Karpas-422 (cell line): ENCODE data around the gene COL19A1. TPM values are rescaled to one million over a fixed set of nuclear protein-coding genes. Genes with fewer than 3 reads are reported as not detected.
"Not testable (repeated sequence)": the region's sequence is repeated elsewhere in the genome, so short reads cannot be mapped to it uniquely, and the experiment has no call there.

Experiments used
- DNase-seq: peaks from one replicate; pipeline ENCODE4 v3.0.0-alpha.2; 2015
- H2AFZ ChIP-seq: fragments of 200-600 bp; sonication (generic); 2 replicates; pipeline ENCODE4 v1.6.1; 2014; ENCODE audit warnings: antibody characterized with exemption, low read length, mixed read lengths
- H3K27ac ChIP-seq: fragments of 200-600 bp; sonication (generic); 2 replicates; pipeline ENCODE4 v1.5.1; 2014; ENCODE audit warnings: mild to moderate bottlenecking, low read length, moderate library complexity
- H3K27me3 ChIP-seq: fragments of 200-600 bp; sonication (generic); 2 replicates; pipeline ENCODE4 v1.6.1; 2014; ENCODE audit warnings: low read length, mixed read lengths
- H3K36me3 ChIP-seq: fragments of 200-600 bp; sonication (generic); 2 replicates; pipeline ENCODE4 v1.6.1; 2014; ENCODE audit warnings: low read length, mixed read lengths; ENCODE audit not compliant: insufficient read depth
- H3K4me1 ChIP-seq: fragments of 200-600 bp; sonication (generic); 2 replicates; pipeline ENCODE4 v1.6.1; 2014; ENCODE audit warnings: mild to moderate bottlenecking, low read length, mixed read lengths
- H3K4me2 ChIP-seq: fragments of 200-600 bp; sonication (generic); 2 replicates; pipeline ENCODE4 v1.6.1; 2014; ENCODE audit warnings: low read length, low read depth, mild to moderate bottlenecking; ENCODE audit not compliant: poor library complexity, severe bottlenecking
- H3K4me3 ChIP-seq: fragments of 200-600 bp; sonication (generic); 2 replicates; pipeline ENCODE4 v1.5.1; 2014; ENCODE audit warnings: mild to moderate bottlenecking, antibody characterized with exemption, low read length, mixed read lengths
- H3K79me2 ChIP-seq: fragments of 200-600 bp; sonication (generic); 2 replicates; pipeline ENCODE4 v1.6.1; 2014; ENCODE audit warnings: mild to moderate bottlenecking, low read length, mixed read lengths
- H3K9ac ChIP-seq: fragments of 200-600 bp; sonication (generic); 2 replicates; pipeline ENCODE4 v1.6.0; 2014; ENCODE audit warnings: low read length
- H3K9me2 ChIP-seq: fragments of 200-600 bp; sonication (generic), shearing (Covaris generic); replicated peaks from 2 replicates; pipeline ENCODE4 v1.6.0; 2014; ENCODE audit warnings: mild to moderate bottlenecking, low read length, moderate library complexity; ENCODE audit not compliant: insufficient read depth
- H3K9me3 ChIP-seq: fragments of 300-700, 200-600 bp; sonication (generic); 2 replicates; pipeline ENCODE4 v1.6.1; 2014; ENCODE audit warnings: low read length, mixed read lengths
- H4K20me1 ChIP-seq: fragments of 200-600 bp; sonication (generic); 2 replicates; pipeline ENCODE4 v1.6.1; 2014; ENCODE audit warnings: mild to moderate bottlenecking, antibody characterized with exemption, low read length, low read depth; ENCODE audit not compliant: insufficient read depth
- total RNA-seq: library from RNA; depleted of rRNA; stranded (reverse); fragments of >200 nt; shearing (Covaris generic); gene quantifications from 2 replicates; pipeline ENCODE4 v1.2.3, GENCODE V29; 2014; ENCODE audit warnings: low replicate concordance

The COL19A1 gene
- total RNA-seq, 1 experiment from 2014 or later, result not detected

GRCh38 chr6:69883551-69883950 lies 17.2 kb downstream of the COL19A1 start:
- Histone ChIP-seq H3K27me3 (no peaks in the 10 kb centered on the region), H4K20me1 (no peaks in the 10 kb centered on the region), H2AFZ (no peak overlapping the region), H3K27ac (no peak overlapping the region), H3K4me2 (no peak overlapping the region), H3K9ac (no peak overlapping the region), H3K4me3 (no peak overlapping the region), H3K9me2 (no peaks in the 10 kb centered on the region), H3K4me1 (peaks cover 10% of the 10 kb centered on the region), H3K36me3 (no peaks in the 10 kb centered on the region), H3K79me2 (no peaks in the 10 kb centered on the region), H3K9me3 (no peaks in the 10 kb centered on the region)
- DNase-seq, result no peak

GRCh38 chr6:69884231-69884630 lies 17.9 kb downstream of the COL19A1 start:
- H3K36me3 ChIP-seq, result no peaks in the 10 kb centered on the region
- DNase-seq, result no peak
- H2AFZ ChIP-seq, result no peak overlapping the region
- H4K20me1 ChIP-seq, result no peaks in the 10 kb centered on the region
- no peaks in the 10 kb centered on the region for H3K27me3 ChIP-seq
- H3K27ac ChIP-seq, result no peak overlapping the region
- no peaks in the 10 kb centered on the region for H3K79me2 ChIP-seq
- H3K4me3 ChIP-seq, result no peak overlapping the region
- peaks cover 10% of the 10 kb centered on the region for H3K4me1 ChIP-seq
- no peaks in the 10 kb centered on the region for H3K9me2 ChIP-seq
- no peak overlapping the region for H3K9ac ChIP-seq
- H3K4me2 ChIP-seq, result no peak overlapping the region
- 0 out of 2 replicates have a peak, but pooled peaks cover 1% of the 10 kb centered on the region for H3K9me3 ChIP-seq

- H3K9me3 ChIP-seq, result 0 out of 2 replicates have a peak, but pooled peaks cover 4% of the 10 kb centered on the region
- H3K27ac ChIP-seq, result no peak overlapping the region
- H3K79me2 ChIP-seq, result no peaks in the 10 kb centered on the region
- DNase-seq, result no peak
- no peak overlapping the region for H3K4me3 ChIP-seq
- no peaks in the 10 kb centered on the region for H4K20me1 ChIP-seq
- H3K36me3 ChIP-seq, result no peaks in the 10 kb centered on the region
- no peaks in the 10 kb centered on the region for H3K9me2 ChIP-seq
- no peak overlapping the region for H3K9ac ChIP-seq
- H3K27me3 ChIP-seq, result no peaks in the 10 kb centered on the region
- H3K4me1 ChIP-seq, result no peaks in the 10 kb centered on the region
- H3K4me2 ChIP-seq, result no peak overlapping the region
- H2AFZ ChIP-seq, result no peak overlapping the region
Measured at GRCh38 chr6:69887026-69887425, 20.7 kb downstream of the COL19A1 start.

- Histone ChIP-seq H3K4me3 (no peak overlapping the region), H3K27ac (no peak overlapping the region), H3K4me2 (no peak overlapping the region)
Measured at GRCh38 chr6:69887714-69888345, 21.5 kb downstream of the COL19A1 start.

GRCh38 chr6:69888482-69889233 lies 22.3 kb downstream of the COL19A1 start:
- Histone ChIP-seq H3K27ac (no peak overlapping the region), H3K4me3 (no peak overlapping the region), H3K9me3 (0 out of 2 replicates have a peak, but pooled peaks cover 4% of the 10 kb centered on the region), H3K4me2 (no peak overlapping the region), H4K20me1 (no peaks in the 10 kb centered on the region), H3K9me2 (no peaks in the 10 kb centered on the region), H3K79me2 (no peaks in the 10 kb centered on the region), H3K36me3 (no peaks in the 10 kb centered on the region), H3K9ac (no peak overlapping the region), H3K27me3 (no peaks in the 10 kb centered on the region), H2AFZ (no peak overlapping the region), H3K4me1 (no peaks in the 10 kb centered on the region)
- DNase-seq, result no peak

More at GRCh38 chr6:69887714-69888345, 21.5 kb downstream of the COL19A1 start:
- no peaks in the 10 kb centered on the region for H3K36me3 ChIP-seq
- 0 out of 2 replicates have a peak, but pooled peaks cover 4% of the 10 kb centered on the region for H3K9me3 ChIP-seq
- H3K9me2 ChIP-seq, result no peaks in the 10 kb centered on the region
- H3K9ac ChIP-seq, result no peak overlapping the region
- H4K20me1 ChIP-seq, result no peaks in the 10 kb centered on the region
- no peaks in the 10 kb centered on the region for H3K27me3 ChIP-seq
- no peak for DNase-seq
- H3K79me2 ChIP-seq, result no peaks in the 10 kb centered on the region
- H2AFZ ChIP-seq, result no peak overlapping the region
- no peaks in the 10 kb centered on the region for H3K4me1 ChIP-seq

GRCh38 chr6:69889234-69889974 lies 23.0 kb downstream of the COL19A1 start:
- H3K4me3 ChIP-seq, H3K4me1 ChIP-seq, H3K4me2 ChIP-seq: not testable (repeated sequence)

GRCh38 chr6:69892561-69892960 lies 26.2 kb downstream of the COL19A1 start:
- not testable (repeated sequence) for H3K4me2 ChIP-seq, H3K9me2 ChIP-seq, H3K27ac ChIP-seq, H3K4me1 ChIP-seq, H3K9ac ChIP-seq, H3K79me2 ChIP-seq, H3K9me3 ChIP-seq, DNase-seq, H3K36me3 ChIP-seq, H3K27me3 ChIP-seq, H3K4me3 ChIP-seq, H2AFZ ChIP-seq, H4K20me1 ChIP-seq

More at GRCh38 chr6:69889234-69889974, 23.0 kb downstream of the COL19A1 start:
- not testable (repeated sequence) for DNase-seq, H2AFZ ChIP-seq, H3K79me2 ChIP-seq, H3K9me3 ChIP-seq, H3K9ac ChIP-seq, H3K27me3 ChIP-seq, H4K20me1 ChIP-seq, H3K36me3 ChIP-seq, H3K27ac ChIP-seq, H3K9me2 ChIP-seq

- H3K9me3 ChIP-seq, H3K4me3 ChIP-seq, H3K27me3 ChIP-seq, H3K4me2 ChIP-seq, H3K9ac ChIP-seq, H3K27ac ChIP-seq, H3K4me1 ChIP-seq, H4K20me1 ChIP-seq, H2AFZ ChIP-seq, H3K36me3 ChIP-seq, H3K79me2 ChIP-seq, H3K9me2 ChIP-seq, DNase-seq: not testable (repeated sequence)
Measured at GRCh38 chr6:69893266-69893665, 26.9 kb downstream of the COL19A1 start.
